H9 (cell line): Measurements from ENCODE around the gene GRHL3. TPM values are rescaled to one million over a fixed set of nuclear protein-coding genes. Genes with fewer than 3 reads are reported as not detected.

ENCODE experiments used
- DNase-seq: peaks from one replicate; pipeline ENCODE4 v3.0.0-alpha.2; 2017
- H2AFZ ChIP-seq: one replicate; pipeline ENCODE4 v1.6.1; 2013; ENCODE audit warnings: mild to moderate bottlenecking, low read length, control low read depth, moderate library complexity
- H2AK5ac ChIP-seq: 2 replicates; pipeline ENCODE4 v1.6.1; 2013; ENCODE audit warnings: low read length, control low read depth, mixed read lengths; ENCODE audit not compliant: insufficient read length
- H2BK120ac ChIP-seq: one replicate; pipeline ENCODE4 v1.6.1; 2013; ENCODE audit warnings: low read depth, mild to moderate bottlenecking, low read length, control low read depth, inconsistent platforms; ENCODE audit not compliant: poor library complexity, severe bottlenecking
- H2BK12ac ChIP-seq: 2 replicates; pipeline ENCODE4 v1.6.1; 2013; ENCODE audit warnings: low read length, control low read depth, mixed read lengths, low read depth; ENCODE audit not compliant: insufficient read length
- H2BK15ac ChIP-seq: 2 replicates; pipeline ENCODE4 v1.6.1; 2013; ENCODE audit warnings: low read depth, low read length, control low read depth
- H2BK20ac ChIP-seq: one replicate; pipeline ENCODE4 v1.6.1; 2013; ENCODE audit warnings: low read depth, mild to moderate bottlenecking, low read length, control low read depth, inconsistent platforms; ENCODE audit not compliant: poor library complexity, severe bottlenecking
- H2BK5ac ChIP-seq: 2 replicates; pipeline ENCODE4 v1.6.1; 2013; ENCODE audit warnings: low read length, control low read depth, mixed read lengths; ENCODE audit not compliant: insufficient read length
- H3K14ac ChIP-seq: 2 replicates; pipeline ENCODE4 v1.6.1; 2013; ENCODE audit warnings: low read length, control low read depth; ENCODE audit not compliant: insufficient read depth
- H3K18ac ChIP-seq: 2 replicates; pipeline ENCODE4 v1.6.1; 2013; ENCODE audit warnings: low read depth, mild to moderate bottlenecking, mixed read lengths, low read length, control low read depth; ENCODE audit not compliant: insufficient read length
- H3K23ac ChIP-seq: 2 replicates; pipeline ENCODE4 v1.6.1; 2013; ENCODE audit warnings: low read length, control low read depth, mixed read lengths, low read depth; ENCODE audit not compliant: insufficient read length
- H3K23me2 ChIP-seq: 2 replicates; pipeline ENCODE4 v1.6.1; 2013; ENCODE audit warnings: low read depth, mild to moderate bottlenecking, mixed read lengths, low read length, control low read depth; ENCODE audit not compliant: insufficient read length, poor library complexity, severe bottlenecking
- H3K27ac ChIP-seq: 2 replicates; pipeline ENCODE4 v1.5.1; 2013; ENCODE audit warnings: low read length, control low read depth, mixed read lengths, low read depth; ENCODE audit not compliant: insufficient read length
- H3K27me3 ChIP-seq: 2 replicates; pipeline ENCODE4 v1.6.1; 2013; ENCODE audit warnings: low read length, control low read depth, inconsistent platforms; ENCODE audit not compliant: insufficient read depth
- H3K4ac ChIP-seq: 2 replicates; pipeline ENCODE4 v1.6.1; 2013; ENCODE audit warnings: low read depth, mild to moderate bottlenecking, control low read depth, inconsistent platforms, low read length, moderate library complexity
- H3K4me1 ChIP-seq: 2 replicates; pipeline ENCODE4 v1.6.1; 2013; ENCODE audit warnings: low read length, control low read depth, inconsistent platforms; ENCODE audit not compliant: insufficient read depth
- H3K4me2 ChIP-seq: 2 replicates; pipeline ENCODE4 v1.6.1; 2013; ENCODE audit warnings: low read length, control low read depth, mixed read lengths; ENCODE audit not compliant: insufficient read length, insufficient read depth
- H3K56ac ChIP-seq: 2 replicates; pipeline ENCODE4 v1.6.1; 2013; ENCODE audit warnings: low read depth, mild to moderate bottlenecking, mixed read lengths, low read length, control low read depth; ENCODE audit not compliant: insufficient read length
- H3K79me1 ChIP-seq: 2 replicates; pipeline ENCODE4 v1.6.1; 2013; ENCODE audit warnings: low read depth, mild to moderate bottlenecking, moderate library complexity, low read length, control low read depth, inconsistent platforms; ENCODE audit not compliant: insufficient read depth, poor library complexity, severe bottlenecking
- H3K79me2 ChIP-seq: 2 replicates; pipeline ENCODE4 v1.6.1; 2013; ENCODE audit warnings: low read length, control low read depth, inconsistent platforms; ENCODE audit not compliant: insufficient read depth
- H3K9ac ChIP-seq: 2 replicates; pipeline ENCODE4 v1.6.1; 2013; ENCODE audit warnings: low read length, control low read depth, mixed read lengths; ENCODE audit not compliant: insufficient read length; ENCODE audit errors: extremely low read depth
- H3K9me3 ChIP-seq: one replicate; pipeline ENCODE4 v1.6.1; 2013; ENCODE audit warnings: low read depth, low read length, inconsistent platforms; ENCODE audit not compliant: control insufficient read depth
- H3T11ph ChIP-seq: one replicate; pipeline ENCODE4 v1.6.1; 2013; ENCODE audit warnings: mild to moderate bottlenecking, low read length, control low read depth, inconsistent platforms
- H4K20me1 ChIP-seq: one replicate; pipeline ENCODE4 v1.6.1; 2013; ENCODE audit not compliant: control insufficient read depth, insufficient read length, insufficient read depth
- H4K5ac ChIP-seq: 2 replicates; pipeline ENCODE4 v1.6.1; 2013; ENCODE audit warnings: low read depth, mild to moderate bottlenecking, mixed read lengths, low read length, control low read depth; ENCODE audit not compliant: insufficient read length
- H4K8ac ChIP-seq: replicated peaks from 2 replicates; pipeline ENCODE4 v1.6.1; 2013; ENCODE audit warnings: low read length, control low read depth, mixed read lengths, low read depth; ENCODE audit not compliant: insufficient read length
- H4K91ac ChIP-seq: 2 replicates; pipeline ENCODE4 v1.6.1; 2013; ENCODE audit warnings: low read depth, mild to moderate bottlenecking, moderate library complexity, mixed read lengths, low read length, control low read depth; ENCODE audit not compliant: insufficient read length
- H3K27ac Mint-ChIP-seq, 3 experiments: 2 replicates in 2 of 3; 3 replicates in 1 of 3; pipeline ENCODE4 v1.8.0; 2020 to 2021; ENCODE audit warnings: mixed read lengths in 3 of 3, mild to moderate bottlenecking in 1 of 3, moderate library complexity in 1 of 3
- H3K27me3 Mint-ChIP-seq: 2 replicates; pipeline ENCODE4 v1.8.0; 2021; ENCODE audit warnings: low read depth, mild to moderate bottlenecking, moderate library complexity, mixed read lengths
- H3K36me3 Mint-ChIP-seq, 3 experiments: 2 replicates in 2 of 3; 3 replicates in 1 of 3; pipeline ENCODE4 v1.8.0; 2020 to 2021; ENCODE audit warnings: low read depth in 3 of 3, mixed read lengths in 3 of 3; ENCODE audit not compliant: insufficient read depth in 1 of 3
- H3K4me1 Mint-ChIP-seq, 2 experiments: 2 replicates each; pipeline ENCODE4 v1.8.0; 2020; ENCODE audit warnings: mixed read lengths in 2 of 2
- H3K4me3 Mint-ChIP-seq, 2 experiments: 2 replicates in 1 of 2; 3 replicates in 1 of 2; pipeline ENCODE4 v1.8.0; 2020 to 2021; ENCODE audit warnings: mild to moderate bottlenecking in 2 of 2, mixed read lengths in 2 of 2, moderate library complexity in 1 of 2
- H3K9me3 Mint-ChIP-seq, 2 experiments: 2 replicates in 1 of 2; 3 replicates in 1 of 2; pipeline ENCODE4 v1.8.0; 2020; ENCODE audit warnings: mild to moderate bottlenecking in 2 of 2, mixed read lengths in 2 of 2, moderate library complexity in 1 of 2
- WGBS: extraction: QIAGEN DNeasy Blood & Tissue Kit; methylation state at CpG from one replicate; pipeline ENCODE4 v1.1.7; 2013; ENCODE audit warnings: missing lambda C conversion rate, low lambda C conversion rate, mixed read lengths; ENCODE audit not compliant: insufficient read length; ENCODE audit errors: extremely low coverage; 5-methylcytosine and 5-hydroxymethylcytosine counted together
- total RNA-seq: library from RNA; stranded (reverse); gene quantifications from 2 replicates; pipeline ENCODE4 v1.2.1, GENCODE V29; 2021
- TF ChIP-seq, protein P1 (sequence below): fragments of 200-600 bp; sonication (generic); conservative IDR thresholded peaks from 3 replicates; pipeline ENCODE4 v1.8.0; 2021; ENCODE audit warnings: antibody characterized with exemption, mild to moderate bottlenecking

GRHL3 gene
- total RNA-seq, 1 experiment from 2014 or later: 3.5 TPM

DNA sequence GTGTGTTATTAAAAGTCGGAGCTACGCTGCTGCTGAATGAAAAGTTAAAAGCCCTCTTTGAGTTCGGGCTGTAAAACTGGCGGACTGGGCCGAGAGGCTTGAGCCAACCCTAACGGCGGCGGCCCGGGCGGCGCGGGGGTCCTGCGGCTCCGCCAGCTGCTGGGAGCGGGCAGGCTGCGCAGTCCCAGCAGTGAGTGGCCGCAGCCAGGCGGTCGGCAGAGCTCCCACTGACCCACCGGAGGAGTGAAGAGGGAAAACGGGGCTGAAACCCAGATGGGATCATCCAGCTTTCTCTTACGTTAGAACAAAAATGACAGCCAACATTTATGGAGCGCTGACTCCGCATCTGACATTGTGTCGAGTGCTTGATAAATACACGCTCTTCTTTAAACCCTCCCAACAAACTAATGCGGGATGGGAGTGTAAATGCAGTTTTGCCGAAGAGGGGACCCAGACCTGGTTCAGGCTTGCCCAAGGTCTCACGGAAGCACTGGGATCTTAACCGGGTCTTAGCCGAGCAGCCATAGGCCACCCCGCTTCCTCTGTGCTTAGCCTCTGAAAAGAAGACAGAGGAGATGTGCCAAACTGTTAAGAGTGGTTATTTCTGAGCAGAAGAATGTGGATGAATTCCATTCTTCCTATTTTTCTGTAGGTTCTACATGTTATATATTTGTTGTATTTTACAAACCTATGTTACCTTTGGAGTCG lies 3.5 kb downstream of the GRHL3 start:
- Mint-ChIP-seq H3K27ac (no peak overlapping the region), H3K4me3 (peak overlapping the region; percentile 76 to 86), H3K27me3 (peaks cover 65% of the 10 kb centered on the region), H3K36me3 (no peaks in the 10 kb centered on the region), H3K9me3 (no peaks in the 10 kb centered on the region; a peak in 1 of 5 replicates), H3K4me1 (peaks cover 49 to 55% of the 10 kb centered on the region in 2 experiments)
- no peak overlapping the region for H2BK120ac ChIP-seq
- no peak overlapping the region for H2BK15ac ChIP-seq
- H3K9me3 ChIP-seq: no peaks in the 10 kb centered on the region
- no peak overlapping the region for H3T11ph ChIP-seq
- no peak overlapping the region for H3K18ac ChIP-seq
- no peaks in the 10 kb centered on the region for H3K79me1 ChIP-seq
- H3K4me2 ChIP-seq: peak overlapping the region; percentile 85
- H3K79me2 ChIP-seq: no peaks in the 10 kb centered on the region
- no CpG with 5 or more reads among the region's 33 CpGs for WGBS
- no peak overlapping the region for H3K14ac ChIP-seq
- TF ChIP-seq, protein P1, sequence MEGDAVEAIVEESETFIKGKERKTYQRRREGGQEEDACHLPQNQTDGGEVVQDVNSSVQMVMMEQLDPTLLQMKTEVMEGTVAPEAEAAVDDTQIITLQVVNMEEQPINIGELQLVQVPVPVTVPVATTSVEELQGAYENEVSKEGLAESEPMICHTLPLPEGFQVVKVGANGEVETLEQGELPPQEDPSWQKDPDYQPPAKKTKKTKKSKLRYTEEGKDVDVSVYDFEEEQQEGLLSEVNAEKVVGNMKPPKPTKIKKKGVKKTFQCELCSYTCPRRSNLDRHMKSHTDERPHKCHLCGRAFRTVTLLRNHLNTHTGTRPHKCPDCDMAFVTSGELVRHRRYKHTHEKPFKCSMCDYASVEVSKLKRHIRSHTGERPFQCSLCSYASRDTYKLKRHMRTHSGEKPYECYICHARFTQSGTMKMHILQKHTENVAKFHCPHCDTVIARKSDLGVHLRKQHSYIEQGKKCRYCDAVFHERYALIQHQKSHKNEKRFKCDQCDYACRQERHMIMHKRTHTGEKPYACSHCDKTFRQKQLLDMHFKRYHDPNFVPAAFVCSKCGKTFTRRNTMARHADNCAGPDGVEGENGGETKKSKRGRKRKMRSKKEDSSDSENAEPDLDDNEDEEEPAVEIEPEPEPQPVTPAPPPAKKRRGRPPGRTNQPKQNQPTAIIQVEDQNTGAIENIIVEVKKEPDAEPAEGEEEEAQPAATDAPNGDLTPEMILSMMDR: no peak
- H4K8ac ChIP-seq: no peak overlapping the region
- H3K27me3 ChIP-seq: peaks cover 8% of the 10 kb centered on the region; the same call in 1 of the 2 replicates
- H3K23ac ChIP-seq: no peak overlapping the region
- H3K4ac ChIP-seq: no peak overlapping the region
- DNase-seq: peak; percentile 51
- H3K56ac ChIP-seq: no peak overlapping the region
- no peak overlapping the region for H2BK12ac ChIP-seq
- H4K20me1 ChIP-seq: peaks cover 3% of the 10 kb centered on the region
- H2AFZ ChIP-seq: no peak overlapping the region
- H3K27ac ChIP-seq: no peak overlapping the region
- H2AK5ac ChIP-seq: no peak overlapping the region
- H3K23me2 ChIP-seq: peaks cover 15% of the 10 kb centered on the region
- H4K91ac ChIP-seq: no peak overlapping the region
- H3K4me1 ChIP-seq: no peaks in the 10 kb centered on the region
- H4K5ac ChIP-seq: no peak overlapping the region
- no peak overlapping the region for H2BK5ac ChIP-seq
- no peak overlapping the region for H2BK20ac ChIP-seq
- H3K9ac ChIP-seq: no peak overlapping the region
